Esophagus muscularis mucosa (tissue), 4 donors: ENCODE data around the gene SUMO3. TPM values are rescaled to one million over a fixed set of nuclear protein-coding genes. Genes with fewer than 3 reads are reported as not detected.

Experiments
- DNase-seq: peaks from one replicate; pipeline ENCODE4 v3.0.0-alpha.2; 2017; ENCODE audit errors: extremely low spot score
- H3K27ac ChIP-seq, 4 donors: fragments of 200-600 bp; sonication (generic); replicated peaks in 1 of 4; 1 replicate in 3 of 4; 2 replicates in 1 of 4; pipeline ENCODE4 v1.5.1; 2016 to 2019; ENCODE audit warnings: mild to moderate bottlenecking in 1 of 4
- H3K27me3 ChIP-seq, 4 donors: fragments of 200-600 bp; sonication (generic); one replicate each; pipeline versions ENCODE4 v1.5.1 to v1.6.0; 2016 to 2019
- H3K36me3 ChIP-seq, 4 donors: fragments of 200-600 bp; sonication (generic); one replicate each; pipeline ENCODE4 v1.5.1; 2016 to 2019
- H3K4me1 ChIP-seq, 4 donors: fragments of 200-600 bp; sonication (generic); one replicate each; pipeline ENCODE4 v1.5.1; 2016 to 2019
- H3K4me3 ChIP-seq, 4 donors: fragments of 200-600 bp; sonication (generic); 1 replicate in 2 of 4; 2 replicates in 2 of 4; pipeline ENCODE4 v1.5.1; 2016 to 2019; ENCODE audit warnings: mild to moderate bottlenecking in 4 of 4, moderate library complexity in 1 of 4
- H3K9me3 ChIP-seq, 4 donors: fragments of 200-600 bp; sonication (generic); 1 replicate in 3 of 4; 2 replicates in 1 of 4; pipeline ENCODE4 v1.5.1; 2016 to 2019
- EP300 ChIP-seq: sonication (generic); formaldehyde crosslinking; IDR thresholded peaks from one replicate; pipeline ENCODE4 v1.6.1; 2017; ENCODE audit warnings: antibody characterized with exemption
- POLR2A ChIP-seq: fragments of 450-650 bp; IDR thresholded peaks from one replicate; pipeline ENCODE4 v1.6.1; 2017; ENCODE audit warnings: antibody characterized with exemption, moderate library complexity, mild to moderate bottlenecking, low read depth
- POLR2AphosphoS5 ChIP-seq, 2 donors: sonication (generic); formaldehyde crosslinking; IDR thresholded peaks; one replicate each; pipeline ENCODE4 v1.6.1; 2017; ENCODE audit warnings: antibody characterized with exemption in 2 of 2
- WGBS: methylation state at CpG from one replicate; pipeline ENCODE4 v1.1.5; 2018; 5-methylcytosine and 5-hydroxymethylcytosine counted together
- intact Hi-C: fragments of 100-400 bp; cut with DNase I; formaldehyde crosslinking; loops from one replicate; pipeline ENCODE4 v1.15.1; 2023
- total RNA-seq, 4 donors: library from RNA; depleted of rRNA; stranded (reverse); fragments of >200 nt; gene quantifications; one replicate each; pipeline versions ENCODE4 v1.1.0 to v1.2.1, GENCODE V29; 2016
- TF ChIP-seq, protein P1 (sequence below), 3 experiments: fragments of 200-600 bp in 2 of 3; fragments of 450-650 bp in 1 of 3; sonication (generic) in 2 of 3; IDR thresholded peaks; one replicate each; pipeline ENCODE4 v1.5.1; 2017 to 2019; ENCODE audit warnings: antibody characterized with exemption in 3 of 3, mild to moderate bottlenecking in 2 of 3, moderate library complexity in 1 of 3

The SUMO3 gene
- total RNA-seq, 4 donors from 2014 or later, result 46.1 to 52.2 (median 48.6) TPM

DNA sequence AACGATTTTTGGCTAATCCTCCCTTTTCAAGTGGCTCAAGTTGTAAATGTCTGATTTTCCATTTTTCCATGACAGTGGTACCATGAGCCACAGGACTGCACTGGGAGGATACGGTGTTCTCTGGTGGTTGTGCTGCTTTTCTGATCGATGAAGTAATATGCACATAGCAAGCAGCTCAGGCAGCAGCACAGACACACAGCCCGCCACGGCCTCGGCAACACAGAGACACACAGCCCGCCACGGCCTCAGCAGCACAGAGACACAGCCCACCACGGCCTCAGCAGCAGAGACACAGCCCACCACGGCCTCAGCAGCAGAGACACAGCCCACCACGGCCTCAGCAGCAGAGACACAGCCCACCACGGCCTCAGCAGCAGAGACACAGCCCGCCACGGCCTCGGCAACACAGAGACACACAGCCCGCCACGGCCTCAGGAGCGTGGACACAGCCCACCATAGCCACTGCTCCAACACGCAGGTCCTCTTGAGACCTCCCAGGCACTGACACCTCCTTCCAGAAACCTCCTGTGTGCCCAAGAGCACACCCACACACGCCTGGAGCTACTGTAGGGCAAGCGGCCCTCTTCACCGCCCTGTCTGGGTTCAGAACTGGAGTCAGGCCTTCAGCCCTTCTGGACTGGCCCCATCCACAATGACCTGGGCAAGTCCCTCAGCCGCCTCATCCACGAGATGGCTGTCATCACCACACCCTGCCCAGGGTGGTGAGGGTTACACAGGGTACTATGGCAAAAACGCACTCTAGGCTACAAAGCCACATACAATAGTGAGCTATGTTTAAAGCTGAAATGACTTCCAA is 45.2 kb upstream of the SUMO3 start:
- intact Hi-C loops, result no loop called here
- WGBS, result 87% methylated on average over 23 of the region's 25 CpGs
- H3K4me3 ChIP-seq, result no peak overlapping the region
- H3K27ac ChIP-seq, result no peak overlapping the region
- H3K36me3 ChIP-seq, result peaks cover 11 to 76% (median 61%) of the 10 kb centered on the region in 4 donors
- DNase-seq, result no peak
- TF ChIP-seq, protein P1, sequence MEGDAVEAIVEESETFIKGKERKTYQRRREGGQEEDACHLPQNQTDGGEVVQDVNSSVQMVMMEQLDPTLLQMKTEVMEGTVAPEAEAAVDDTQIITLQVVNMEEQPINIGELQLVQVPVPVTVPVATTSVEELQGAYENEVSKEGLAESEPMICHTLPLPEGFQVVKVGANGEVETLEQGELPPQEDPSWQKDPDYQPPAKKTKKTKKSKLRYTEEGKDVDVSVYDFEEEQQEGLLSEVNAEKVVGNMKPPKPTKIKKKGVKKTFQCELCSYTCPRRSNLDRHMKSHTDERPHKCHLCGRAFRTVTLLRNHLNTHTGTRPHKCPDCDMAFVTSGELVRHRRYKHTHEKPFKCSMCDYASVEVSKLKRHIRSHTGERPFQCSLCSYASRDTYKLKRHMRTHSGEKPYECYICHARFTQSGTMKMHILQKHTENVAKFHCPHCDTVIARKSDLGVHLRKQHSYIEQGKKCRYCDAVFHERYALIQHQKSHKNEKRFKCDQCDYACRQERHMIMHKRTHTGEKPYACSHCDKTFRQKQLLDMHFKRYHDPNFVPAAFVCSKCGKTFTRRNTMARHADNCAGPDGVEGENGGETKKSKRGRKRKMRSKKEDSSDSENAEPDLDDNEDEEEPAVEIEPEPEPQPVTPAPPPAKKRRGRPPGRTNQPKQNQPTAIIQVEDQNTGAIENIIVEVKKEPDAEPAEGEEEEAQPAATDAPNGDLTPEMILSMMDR (IDR thresholded peaks at IDR 0.05), result no peak
- TF ChIP-seq POLR2A (no peak), POLR2AphosphoS5 (IDR thresholded peaks at IDR 0.05) (no peak), EP300 (no peak)
- no peaks in the 10 kb centered on the region for H3K27me3 ChIP-seq
- H3K4me1 ChIP-seq, result peaks cover 45 to 81% (median 70%) of the 10 kb centered on the region in 4 donors
- H3K9me3 ChIP-seq, result no peaks in the 10 kb centered on the region

DNA sequence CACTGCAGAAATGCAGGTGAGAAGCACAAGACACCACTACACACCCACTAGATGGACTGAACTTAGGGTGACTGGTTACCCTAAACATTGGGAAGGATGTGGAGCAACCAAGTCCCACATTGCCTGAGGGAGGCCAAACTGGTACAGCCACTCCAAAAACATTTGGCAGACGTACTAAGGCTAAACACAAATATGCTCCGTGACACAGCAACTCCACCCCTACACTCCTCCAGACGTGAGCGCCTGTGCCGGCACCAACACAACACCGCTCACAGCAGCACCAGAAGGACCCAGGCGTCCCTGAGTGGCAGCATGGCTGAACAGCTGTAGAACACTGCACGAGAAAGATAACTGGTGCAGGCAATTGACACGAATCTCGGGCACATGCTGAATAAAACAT is 40.9 kb upstream of the SUMO3 start:
- no peak overlapping the region for H3K4me3 ChIP-seq
- no peaks in the 10 kb centered on the region for H3K9me3 ChIP-seq
- no peak overlapping the region for H3K27ac ChIP-seq
- intact Hi-C loops, result no loop called here
- WGBS, result 60% methylated on average over 7 of the region's 10 CpGs
- H3K36me3 ChIP-seq, result peaks cover 28 to 98% (median 81%) of the 10 kb centered on the region in 4 donors
- no peak for TF ChIP-seq EP300
- TF ChIP-seq, protein P1 (IDR thresholded peaks at IDR 0.05), result no peak
- TF ChIP-seq POLR2AphosphoS5 (IDR thresholded peaks at IDR 0.05), result no peak
- TF ChIP-seq POLR2A, result no peak
- H3K27me3 ChIP-seq, result no peaks in the 10 kb centered on the region
- no peak for DNase-seq
- peaks cover 23 to 68% (median 54%) of the 10 kb centered on the region in 4 donors for H3K4me1 ChIP-seq

DNA sequence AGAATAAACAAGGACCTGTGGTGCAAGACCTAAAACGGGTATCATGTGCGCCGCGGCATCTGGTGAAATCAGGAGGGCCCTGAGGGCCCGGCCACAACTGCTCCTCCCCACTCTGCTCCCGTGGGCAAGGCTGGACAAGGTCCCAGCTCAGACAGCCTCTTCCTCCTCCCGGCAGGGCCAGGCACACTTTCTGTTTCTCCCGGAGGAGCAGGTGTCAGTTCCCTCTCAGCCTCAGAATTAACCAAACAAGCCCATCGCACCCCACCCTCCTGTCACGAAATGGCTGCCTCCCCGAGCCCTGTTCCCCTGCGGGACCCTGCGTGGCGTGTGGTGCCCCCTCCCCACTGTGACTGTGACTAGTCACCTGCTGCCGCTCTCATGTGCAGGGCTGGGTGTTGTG is 40.4 kb upstream of the SUMO3 start:
- intact Hi-C loops, result no loop called here
- Histone ChIP-seq H3K9me3 (no peaks in the 10 kb centered on the region), H3K27me3 (no peaks in the 10 kb centered on the region), H3K27ac (no peak overlapping the region), H3K4me3 (no peak overlapping the region), H3K4me1 (peaks cover 23 to 69% (median 55%) of the 10 kb centered on the region in 4 donors), H3K36me3 (peaks cover 24 to 98% (median 80%) of the 10 kb centered on the region in 4 donors)
- WGBS, result 82% methylated on average over 15 of the region's 15 CpGs
- TF ChIP-seq, protein P1 (IDR thresholded peaks at IDR 0.05), result no peak
- TF ChIP-seq POLR2A (no peak), POLR2AphosphoS5 (IDR thresholded peaks at IDR 0.05) (no peak), EP300 (no peak)
- DNase-seq, result no peak

DNA sequence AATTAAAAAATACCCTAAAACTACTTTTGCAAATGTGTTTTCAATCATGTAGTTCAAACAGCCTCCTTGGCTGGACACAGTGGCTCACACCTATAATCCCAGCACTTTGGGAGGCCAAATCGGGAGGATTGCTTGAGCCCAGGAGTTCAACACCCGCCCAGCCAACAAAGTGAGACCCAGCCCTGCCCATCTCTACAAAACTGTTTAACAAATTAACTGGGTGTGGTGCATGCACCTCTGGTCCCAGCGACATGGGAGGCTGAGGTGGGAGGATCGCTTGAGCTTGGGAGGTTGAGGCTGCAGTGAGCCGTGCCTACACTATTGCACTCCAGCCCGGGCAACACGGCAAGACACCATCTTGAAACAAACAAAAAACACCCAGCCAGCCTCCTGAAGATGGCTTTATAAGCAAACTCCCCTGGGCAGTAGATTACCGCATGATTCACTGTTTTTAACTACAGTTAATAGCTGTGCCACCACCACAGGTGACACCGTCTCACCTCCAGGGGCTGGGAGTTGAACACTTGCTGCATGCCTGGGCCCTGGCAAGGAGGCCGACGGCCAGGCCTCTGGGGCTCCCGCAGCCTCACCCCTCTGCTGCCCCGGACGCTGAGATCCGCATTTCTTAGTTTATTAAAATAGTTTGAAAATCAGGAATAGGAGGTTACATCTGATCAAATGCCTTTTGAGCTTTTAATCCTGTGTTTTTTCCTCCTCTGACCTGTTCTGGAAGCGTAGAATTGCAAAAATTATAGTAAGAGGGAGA is 39.4 kb upstream of the SUMO3 start:
- H3K36me3 ChIP-seq, result peaks cover 21 to 98% (median 84%) of the 10 kb centered on the region in 4 donors

More for the DNA sequence above, 39.4 kb upstream of the SUMO3 start:
- H3K4me1 ChIP-seq, result peaks cover 23 to 69% (median 51%) of the 10 kb centered on the region in 4 donors
- no peak overlapping the region for H3K4me3 ChIP-seq
- 94% methylated on average over 16 of the region's 16 CpGs for WGBS
- no peaks in the 10 kb centered on the region for H3K27me3 ChIP-seq
- intact Hi-C loops, result no loop called here
- no peaks in the 10 kb centered on the region for H3K9me3 ChIP-seq
- DNase-seq, result no peak
- no peak overlapping the region for H3K27ac ChIP-seq
- TF ChIP-seq POLR2AphosphoS5 (IDR thresholded peaks at IDR 0.05) (no peak), EP300 (no peak), POLR2A (no peak)
- TF ChIP-seq, protein P1 (IDR thresholded peaks at IDR 0.05), result no peak
